Uterine smooth muscle cell (primary cell): ENCODE data around the gene JARID2. TPM values are rescaled to one million over a fixed set of nuclear protein-coding genes. Genes with fewer than 3 reads are reported as not detected.

Experiments used
- total RNA-seq: library from RNA; depleted of rRNA; stranded (reverse); fragments of >200 nt; gene quantifications from 2 replicates; pipeline ENCODE4 v1.2.3, GENCODE V29; 2014

The JARID2 gene
- 9.5 and 9.6 TPM in 2 replicates for total RNA-seq

DNA sequence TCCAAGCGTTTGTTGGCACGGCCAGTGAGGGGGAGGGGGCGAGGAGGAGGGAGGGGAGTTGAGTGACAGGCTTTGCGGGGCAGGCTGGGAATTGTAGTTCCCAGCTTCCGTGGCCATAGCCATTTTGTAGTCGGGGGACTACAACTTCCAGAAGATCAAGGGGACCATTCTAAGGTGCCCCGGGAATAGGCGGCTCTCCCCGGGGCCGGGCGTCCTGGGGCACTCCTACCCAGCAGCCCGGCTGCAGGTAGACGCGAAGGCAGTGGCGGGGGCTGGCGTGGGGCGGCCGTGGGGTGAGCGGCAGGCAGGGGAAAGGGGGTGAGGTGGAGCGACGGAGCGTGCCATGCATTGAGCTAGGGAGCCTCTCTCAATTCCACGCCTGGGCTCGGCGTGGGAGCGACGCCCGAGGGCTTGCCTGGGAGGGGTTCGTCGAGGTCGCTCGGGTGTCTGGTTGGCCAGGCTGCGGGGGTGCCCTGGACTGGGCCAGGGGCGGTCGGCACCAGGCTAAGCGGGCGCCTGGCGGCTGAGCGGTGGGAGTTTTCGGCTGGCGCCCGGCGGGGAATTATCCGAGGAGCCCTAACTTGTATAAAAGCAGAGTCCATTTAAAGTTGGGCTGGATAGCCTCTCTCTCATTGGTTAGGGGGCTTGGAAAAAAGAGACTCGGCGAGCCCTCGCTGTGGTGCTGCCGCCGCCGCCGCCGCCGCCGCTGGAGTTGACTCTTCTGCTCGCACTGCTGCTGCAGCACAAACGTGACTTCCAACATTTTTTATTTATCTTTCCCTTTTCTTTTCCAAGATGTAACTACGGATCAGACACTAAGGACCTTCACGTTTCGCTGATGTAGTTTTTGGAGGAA, at the start of gene JARID2:
TSS of gene JARID2 (plus strand) at position 709 of the 856 bp plus-strand sequence. CDS start 471 bp downstream, outside the sequence.

